SHP77 (cell line): Measurements from ENCODE around the gene CEP162.
"Not testable (repeated sequence)": the region's sequence is repeated elsewhere in the genome, so short reads cannot be mapped to it uniquely, and the experiment has no call there.

Source experiments
- DNase-seq, 2 experiments: peaks; one replicate each; lab custom pipeline; 2025; lab: John Stamatoyannopoulos, UW

The CEP162 gene

DNA sequence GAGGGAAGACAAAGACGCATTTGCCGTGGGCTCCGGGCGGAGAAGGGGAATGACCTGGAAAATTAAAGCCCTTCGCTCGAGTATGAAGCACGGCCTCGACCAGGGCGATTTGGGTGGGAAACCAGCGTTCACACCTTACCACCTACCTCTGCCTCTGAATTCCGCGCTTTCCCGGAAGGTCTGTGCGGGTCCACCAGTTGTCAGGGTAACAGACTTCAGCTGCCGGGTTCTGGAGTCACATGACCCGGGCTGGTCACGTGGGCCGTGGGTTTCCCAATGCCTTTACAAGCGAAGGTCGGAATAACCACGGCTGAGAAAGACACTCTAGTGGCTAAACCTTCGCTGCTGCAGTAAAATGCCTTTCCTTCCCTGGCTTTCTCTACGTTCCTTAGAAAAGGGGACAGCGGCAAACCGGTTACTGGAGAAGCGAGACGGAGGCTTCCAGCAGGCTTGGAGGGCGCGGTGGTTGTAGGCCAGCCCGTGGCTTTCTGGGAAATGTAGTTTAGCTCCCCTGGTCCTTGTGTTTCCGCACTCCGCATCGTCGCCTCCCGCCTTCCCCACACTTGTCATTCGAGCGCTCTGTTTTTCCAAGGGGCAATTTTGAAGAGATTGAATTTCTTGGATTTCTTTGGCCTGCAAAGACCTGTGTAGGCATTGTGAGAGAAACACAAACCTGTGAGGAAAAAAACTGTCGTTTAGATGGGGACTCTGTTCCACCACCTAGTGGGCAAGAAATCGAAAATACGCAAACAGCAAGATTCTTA, at the start of gene CEP162:
TSS of gene CEP162 (minus strand) at position 210 of the 764 bp plus-strand sequence. CDS start 1,250 bp downstream, outside the sequence.
- peak; percentile 87 to 91 for DNase-seq

DNA sequence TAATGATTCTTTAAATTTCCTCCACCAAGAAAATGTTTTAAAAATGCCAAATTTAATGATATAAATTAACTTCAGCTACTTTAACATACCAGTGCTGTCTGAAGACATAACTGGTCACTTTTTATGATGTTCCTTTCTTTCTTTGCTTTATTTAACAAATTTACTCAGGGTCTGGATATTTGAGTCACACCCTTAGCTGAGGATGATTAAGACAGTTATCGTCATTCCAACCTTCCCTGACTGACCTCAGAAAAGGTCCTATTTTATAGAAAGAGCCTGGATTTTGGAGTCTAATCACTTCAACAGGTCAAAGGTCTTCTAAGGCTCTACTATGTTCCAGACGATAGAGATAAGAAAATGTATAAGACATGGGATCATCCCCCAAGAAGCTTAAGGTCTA, 47.4 kb upstream of the CEP162 start:
- no peak for DNase-seq

- DNase-seq = no peak
Observed at GRCh38 chr6:84273048-84273809, 45.8 kb upstream of the CEP162 start.

GRCh38 chr6:84272298-84272697, 44.9 kb upstream of the CEP162 start:
- DNase-seq = no peak

- no peak for DNase-seq
Observed at GRCh38 chr6:84271061-84271716, 43.7 kb upstream of the CEP162 start.

DNA sequence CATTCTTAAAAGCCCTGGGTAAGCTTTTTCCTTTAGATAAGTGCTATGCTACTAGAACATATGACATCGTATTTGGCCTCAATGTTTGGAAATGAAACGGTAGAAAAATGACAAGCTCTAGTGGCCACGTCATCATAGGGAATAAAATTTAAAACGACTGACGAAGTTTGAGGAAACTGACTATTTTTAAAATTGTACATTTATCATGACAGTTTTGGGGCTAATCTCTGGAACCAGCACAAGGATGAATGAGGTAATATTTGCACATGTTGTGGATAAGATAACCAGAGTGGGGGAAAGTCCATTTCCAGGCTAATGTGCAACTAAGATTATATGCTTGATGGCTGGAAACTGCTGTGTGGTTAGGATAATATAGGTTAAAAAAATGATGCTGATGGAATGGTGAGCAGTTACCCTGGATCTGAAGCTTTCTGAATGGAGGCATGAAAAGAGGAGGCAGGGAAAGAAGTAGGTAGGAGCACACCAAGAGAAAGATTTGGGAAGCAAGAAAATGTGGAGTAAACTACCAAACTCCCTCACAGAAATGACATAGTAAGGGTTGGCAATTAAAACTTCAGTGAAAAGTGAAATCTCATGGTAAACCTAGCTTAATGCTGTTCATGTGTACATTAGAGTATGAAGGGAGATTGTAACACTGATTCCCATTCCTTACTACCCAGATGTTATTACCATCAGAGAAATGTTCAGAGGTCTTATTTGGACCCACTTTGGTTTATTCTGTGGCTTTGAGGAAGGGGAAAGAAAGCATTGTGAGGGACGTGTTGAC, 42.7 kb upstream of the CEP162 start:
- no peak for DNase-seq

DNA sequence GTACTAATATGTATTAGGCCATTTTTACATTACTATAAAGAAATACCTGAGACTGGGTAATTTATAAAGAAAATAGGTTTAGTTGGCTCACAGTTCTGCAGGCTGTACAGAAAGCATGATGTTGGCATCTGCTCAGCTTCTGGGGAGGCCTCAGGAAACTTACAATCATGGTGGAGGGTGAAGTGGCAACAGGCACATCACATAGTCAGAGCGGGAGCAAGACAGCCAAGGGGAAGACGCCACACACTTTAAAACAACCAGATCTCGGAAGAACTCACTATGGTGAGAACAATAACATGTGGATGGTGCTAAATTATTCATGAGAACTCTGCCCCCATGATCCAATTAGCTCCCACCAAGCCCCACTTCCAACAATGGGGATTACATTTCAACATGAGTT, 41.3 kb upstream of the CEP162 start:
- no peak for DNase-seq

DNA sequence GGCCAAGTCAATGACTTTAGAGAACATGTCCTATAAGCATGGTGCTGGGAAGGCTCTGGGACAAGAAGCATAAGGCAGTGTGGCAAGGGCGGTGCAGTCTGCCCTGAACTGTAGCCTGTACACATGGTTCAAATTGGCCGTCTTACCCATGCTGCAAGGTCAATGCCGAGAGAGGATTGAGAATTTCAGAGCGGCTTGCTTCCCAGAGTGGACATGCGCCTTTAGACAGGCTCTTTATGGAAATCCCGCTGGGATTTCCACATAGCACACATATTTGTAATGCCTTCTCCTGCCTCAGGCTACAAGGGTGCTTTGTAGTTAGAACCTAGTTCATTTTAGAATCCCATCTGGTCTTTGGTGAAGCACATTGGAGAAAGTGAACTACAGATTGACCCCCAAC, 36.1 kb upstream of the CEP162 start:
- DNase-seq = no peak

GRCh38 chr6:84260926-84261325, 33.5 kb upstream of the CEP162 start:
- DNase-seq = no peak

GRCh38 chr6:84260196-84260595, 32.8 kb upstream of the CEP162 start:
- no peak for DNase-seq

- no peak for DNase-seq
Observed at GRCh38 chr6:84258866-84259265, 31.4 kb upstream of the CEP162 start.

- no peak for DNase-seq
Observed at GRCh38 chr6:84258268-84258667, 30.8 kb upstream of the CEP162 start.

DNA sequence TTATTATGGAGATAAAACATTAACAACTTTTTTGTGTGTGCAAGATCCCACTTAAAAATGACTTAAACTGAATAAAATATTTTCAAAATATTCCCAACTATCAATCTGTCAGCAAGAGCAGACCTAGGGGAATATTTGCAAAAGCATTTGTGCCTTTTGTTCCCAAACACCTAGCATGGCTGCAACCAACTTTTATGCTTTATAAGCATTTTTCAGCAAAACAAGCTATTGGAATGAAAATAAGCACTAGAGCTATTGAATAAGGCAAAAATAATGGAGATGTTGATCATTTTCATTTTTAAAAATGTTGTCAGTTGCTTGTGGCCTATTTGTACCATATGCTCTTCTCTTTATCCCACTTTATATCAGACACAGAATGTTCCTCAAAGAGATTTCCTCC, 28.2 kb upstream of the CEP162 start:
- DNase-seq = no peak

DNA sequence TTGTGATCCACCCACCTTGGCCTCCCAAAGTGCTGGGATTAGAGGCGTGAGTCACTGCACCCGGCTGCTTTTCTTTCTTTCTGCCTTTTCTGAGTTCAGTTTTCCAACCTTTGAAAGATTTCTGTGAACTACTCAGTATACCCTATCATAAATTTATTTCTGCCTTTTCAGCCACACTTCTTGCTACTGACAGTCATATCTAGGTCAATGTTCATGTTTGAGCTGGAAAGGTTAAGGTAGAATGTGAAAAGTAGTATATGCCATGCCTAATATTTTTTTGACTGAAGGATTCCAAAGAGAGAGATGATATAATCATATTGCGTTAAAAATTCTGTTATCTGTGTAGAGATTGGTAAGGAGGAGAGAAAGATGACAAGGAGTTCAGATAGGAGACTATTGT, 25.9 kb upstream of the CEP162 start:
- DNase-seq = no peak

DNA sequence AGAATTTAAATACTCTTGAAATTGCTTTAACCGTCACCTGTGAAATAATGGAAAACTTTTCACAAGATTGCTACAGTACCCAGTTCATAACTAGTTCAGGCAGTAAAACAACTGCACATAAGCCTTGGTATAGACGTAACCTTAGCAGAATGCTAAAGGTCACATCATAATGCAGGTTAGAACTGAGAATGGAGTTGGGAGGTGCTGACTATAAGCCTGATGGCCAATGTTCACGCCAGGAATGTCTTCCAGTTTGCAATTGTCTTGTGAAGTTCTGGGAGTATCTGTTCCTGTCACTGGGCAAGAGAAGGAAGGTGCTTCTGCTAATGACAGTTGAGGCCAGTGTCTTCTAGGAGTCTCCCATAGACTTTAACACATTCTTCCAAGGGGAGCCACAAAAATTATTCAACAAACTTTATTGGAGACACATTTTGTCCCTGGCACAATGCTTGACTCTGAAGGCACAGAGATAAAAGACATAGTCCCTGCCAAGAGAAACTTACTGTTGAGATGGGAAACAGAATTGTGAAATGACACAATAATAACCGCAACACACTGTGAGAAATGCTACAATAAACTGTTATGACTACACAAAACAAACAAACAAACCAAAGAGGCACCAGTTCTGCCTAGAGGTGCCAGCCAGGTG, 24.6 kb upstream of the CEP162 start:
- DNase-seq = no peak

- DNase-seq = no peak
Observed at GRCh38 chr6:84249724-84250123, 22.3 kb upstream of the CEP162 start.

DNA sequence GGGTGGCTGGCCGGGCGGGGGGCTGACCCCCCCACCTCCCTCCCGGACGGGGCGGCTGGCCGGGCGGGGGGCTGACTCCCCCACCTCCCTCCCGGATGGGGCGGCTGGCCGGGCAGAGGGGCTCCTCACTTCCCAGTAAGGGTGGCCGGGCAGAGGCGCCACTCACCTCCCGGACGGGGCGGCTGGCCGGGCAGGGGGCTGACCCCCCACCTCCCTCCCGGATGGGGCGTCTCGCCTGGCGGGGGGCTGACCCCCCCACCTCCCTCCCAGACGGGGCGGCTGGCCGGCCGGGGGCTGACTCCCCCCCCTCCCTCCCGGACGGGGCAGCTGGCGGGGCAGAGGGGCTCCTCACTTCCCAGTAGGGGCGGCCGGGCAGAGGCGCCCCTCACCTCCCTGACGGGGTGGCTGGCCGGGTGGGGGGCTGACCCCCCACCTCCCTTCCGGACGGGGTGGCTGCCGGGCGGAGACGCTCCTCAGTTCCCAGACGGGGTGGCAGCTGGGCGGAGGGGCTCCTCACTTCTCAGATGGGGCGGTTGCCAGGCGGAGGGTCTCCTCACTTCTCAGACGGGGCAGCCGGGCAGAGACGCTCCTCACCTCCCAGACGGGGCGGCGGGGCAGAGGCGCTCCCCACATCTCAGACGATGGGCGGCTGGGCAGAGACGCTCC, 17.1 kb upstream of the CEP162 start:
- not testable (repeated sequence) for DNase-seq

GRCh38 chr6:84243240-84243639, 15.8 kb upstream of the CEP162 start:
- no peak for DNase-seq

GRCh38 chr6:84242265-84242664, 14.8 kb upstream of the CEP162 start:
- DNase-seq = no peak

- no peak for DNase-seq
Observed at GRCh38 chr6:84228198-84228543, 728 bp upstream of the CEP162 start.

DNA sequence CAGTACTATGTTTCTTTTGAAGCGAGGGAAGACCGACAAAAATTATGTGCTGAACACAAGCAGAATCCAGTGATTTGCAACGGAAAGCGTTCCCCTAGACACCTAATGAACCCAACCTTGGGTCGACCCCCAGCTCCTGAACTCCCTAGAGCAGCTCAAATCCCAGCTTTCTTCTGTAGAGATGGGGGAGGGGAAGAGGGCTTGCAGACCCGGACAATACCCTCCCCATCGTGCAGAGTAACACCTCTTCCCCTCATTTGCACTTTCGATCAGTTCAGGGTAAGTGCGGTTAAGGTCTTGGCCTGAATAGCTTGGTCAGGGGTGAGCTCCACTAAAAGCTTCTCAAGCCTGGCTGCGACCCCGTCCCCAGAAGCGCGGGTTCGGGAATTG, 404 bp downstream of the CEP162 start:
- DNase-seq = no peak
